BLaER1 treated with 17β-estradiol and CSF1 and Interleukin-3, amounts not matched to agents 10 nM and 100 nM (cell line): ENCODE measurements around the gene FNIP2.
A peak's percentile ranks its signal among the peaks of the same experiment; 100 is the strongest.

ENCODE experiments used
- H3K27ac ChIP-seq, 11 experiments: shearing (Covaris generic); formaldehyde crosslinking; 2 replicates each; pipeline ENCODE4 v1.8.1; 2022
- H3K27me3 ChIP-seq, 11 experiments: shearing (Covaris generic); formaldehyde crosslinking; 2 replicates each; pipeline ENCODE4 v1.8.1; 2022
- H3K36me3 ChIP-seq, 11 experiments: shearing (Covaris generic); formaldehyde crosslinking; 2 replicates each; pipeline ENCODE4 v1.8.1; 2022
- H3K4me1 ChIP-seq, 10 experiments: shearing (Covaris generic); formaldehyde crosslinking; 2 replicates each; pipeline ENCODE4 v1.8.1; 2022
- H3K4me2 ChIP-seq, 11 experiments: shearing (Covaris generic); formaldehyde crosslinking; 2 replicates each; pipeline ENCODE4 v1.8.1; 2022
- H3K4me3 ChIP-seq, 10 experiments: shearing (Covaris generic); formaldehyde crosslinking; 2 replicates each; pipeline ENCODE4 v1.8.1; 2022
- H3K9ac ChIP-seq, 11 experiments: shearing (Covaris generic); formaldehyde crosslinking; 2 replicates each; pipeline ENCODE4 v1.8.1; 2022
- H3K9me3 ChIP-seq, 11 experiments: shearing (Covaris generic); formaldehyde crosslinking; replicated peaks in 1 of 11; 2 replicates each; pipeline ENCODE4 v1.8.1; 2022
- H4K20me1 ChIP-seq, 11 experiments: shearing (Covaris generic); formaldehyde crosslinking; 2 replicates each; pipeline ENCODE4 v1.8.1; 2022
- Cebpa-rat ChIP-seq, 11 experiments: shearing (Covaris generic); IDR thresholded peaks; 2 replicates each; pipeline ENCODE4 v1.8.1; 2022

FNIP2 gene

GRCh38 chr4:158811216-158811540, 42.4 kb downstream of the FNIP2 start:
- H3K4me2 ChIP-seq, result peak overlapping the region; percentile 49 to 96 (median 71)
- H3K4me1 ChIP-seq, result peaks cover 33 to 99% (median 35%) of the 10 kb centered on the region in 10 experiments
- peak overlapping the region in 3 of 10 experiments; percentile 1 to 54 (median 41); a peak in 4 of 20 replicates for H3K4me3 ChIP-seq
- H3K27me3 ChIP-seq, result no peaks in the 10 kb centered on the region
- peaks cover 0 to 11% (median 0%) of the 10 kb centered on the region in 11 experiments; a peak in 2 of 22 replicates for H3K36me3 ChIP-seq
- no peak for TF ChIP-seq Cebpa-rat (IDR thresholded peaks at IDR 0.05)
- peaks cover 0 to 11% (median 6%) of the 10 kb centered on the region in 11 experiments; a peak in 6 of 22 replicates for H3K9me3 ChIP-seq
- peak overlapping the region in 7 of 11 experiments; percentile 32 to 91 (median 67); a peak in 14 of 22 replicates for H3K9ac ChIP-seq
- H3K27ac ChIP-seq, result peak overlapping the region; percentile 48 to 96 (median 77)
- peaks cover 0 to 18% (median 0%) of the 10 kb centered on the region in 11 experiments; a peak in 1 of 22 replicates for H4K20me1 ChIP-seq

- H4K20me1 ChIP-seq, result peaks cover 0 to 18% (median 0%) of the 10 kb centered on the region in 11 experiments; a peak in 1 of 22 replicates
- TF ChIP-seq Cebpa-rat (IDR thresholded peaks at IDR 0.05), result no peak
- peak overlapping the region in 9 of 11 experiments; percentile 1 to 91 (median 60); a peak in 15 of 22 replicates for H3K9ac ChIP-seq
- peaks cover 0 to 9% (median 0%) of the 10 kb centered on the region in 11 experiments; a peak in 2 of 22 replicates for H3K36me3 ChIP-seq
- H3K27ac ChIP-seq, result peak overlapping the region; percentile 48 to 96 (median 77)
- H3K4me3 ChIP-seq, result peak overlapping the region in 3 of 10 experiments; percentile 1 to 54 (median 41); a peak in 1 of 20 replicates
- peaks cover 33 to 99% (median 36%) of the 10 kb centered on the region in 10 experiments for H3K4me1 ChIP-seq
- no peaks in the 10 kb centered on the region for H3K27me3 ChIP-seq
- peaks cover 0 to 11% (median 6%) of the 10 kb centered on the region in 11 experiments; a peak in 6 of 22 replicates for H3K9me3 ChIP-seq
- peak overlapping the region; percentile 49 to 96 (median 71) for H3K4me2 ChIP-seq
These were observed 42.9 kb downstream of the FNIP2 start for GRCh38 chr4:158811704-158812103.

GRCh38 chr4:158812133-158812532, 43.3 kb downstream of the FNIP2 start:
- H3K27me3 ChIP-seq, result no peaks in the 10 kb centered on the region
- peak overlapping the region in 1 of 10 experiments; percentile 54; a peak in 1 of 20 replicates for H3K4me3 ChIP-seq
- H3K27ac ChIP-seq, result peak overlapping the region; percentile 48 to 96 (median 77); a peak in 20 of 22 replicates
- peak overlapping the region in 8 of 11 experiments; percentile 1 to 91 (median 64); a peak in 13 of 22 replicates for H3K9ac ChIP-seq
- peaks cover 0 to 9% (median 0%) of the 10 kb centered on the region in 11 experiments; a peak in 1 of 22 replicates for H3K36me3 ChIP-seq
- TF ChIP-seq Cebpa-rat (IDR thresholded peaks at IDR 0.05), result no peak
- peaks cover 0 to 18% (median 0%) of the 10 kb centered on the region in 11 experiments; a peak in 1 of 22 replicates for H4K20me1 ChIP-seq
- H3K4me1 ChIP-seq, result peaks cover 33 to 99% (median 40%) of the 10 kb centered on the region in 10 experiments
- peaks cover 0 to 11% (median 6%) of the 10 kb centered on the region in 11 experiments; a peak in 6 of 22 replicates for H3K9me3 ChIP-seq
- peak overlapping the region; percentile 49 to 96 (median 71) for H3K4me2 ChIP-seq

GRCh38 chr4:158812543-158812942, 43.7 kb downstream of the FNIP2 start:
- H3K9me3 ChIP-seq, result peaks cover 0 to 11% (median 6%) of the 10 kb centered on the region in 11 experiments; a peak in 6 of 22 replicates
- no peak for TF ChIP-seq Cebpa-rat (IDR thresholded peaks at IDR 0.05)
- peak overlapping the region in 5 of 11 experiments; percentile 76 to 96 (median 95); a peak in 9 of 22 replicates for H3K27ac ChIP-seq
- peak overlapping the region in 5 of 11 experiments; percentile 71 to 96 (median 86); a peak in 8 of 22 replicates for H3K4me2 ChIP-seq
- peaks cover 0 to 9% (median 0%) of the 10 kb centered on the region in 11 experiments; a peak in 1 of 22 replicates for H3K36me3 ChIP-seq
- no peak overlapping the region for H3K4me3 ChIP-seq
- no peaks in the 10 kb centered on the region for H3K27me3 ChIP-seq
- H3K4me1 ChIP-seq, result peaks cover 36 to 99% (median 44%) of the 10 kb centered on the region in 10 experiments
- H4K20me1 ChIP-seq, result peaks cover 0 to 18% (median 0%) of the 10 kb centered on the region in 11 experiments; a peak in 1 of 22 replicates
- H3K9ac ChIP-seq, result peak overlapping the region in 3 of 11 experiments; percentile 80 to 91 (median 89); a peak in 4 of 22 replicates

GRCh38 chr4:158813113-158813512, 44.3 kb downstream of the FNIP2 start:
- no peak for TF ChIP-seq Cebpa-rat (IDR thresholded peaks at IDR 0.05)
- Histone ChIP-seq H3K36me3 (peaks cover 0 to 9% (median 0%) of the 10 kb centered on the region in 11 experiments; a peak in 1 of 22 replicates), H3K9ac (no peak overlapping the region), H4K20me1 (peaks cover 0 to 22% (median 0%) of the 10 kb centered on the region in 11 experiments; a peak in 1 of 22 replicates), H3K27me3 (no peaks in the 10 kb centered on the region), H3K4me2 (peak overlapping the region in 3 of 11 experiments; percentile 86 to 96 (median 91); a peak in 5 of 22 replicates), H3K9me3 (peaks cover 0 to 11% (median 6%) of the 10 kb centered on the region in 11 experiments; a peak in 6 of 22 replicates), H3K4me3 (no peak overlapping the region), H3K4me1 (peaks cover 41 to 99% (median 49%) of the 10 kb centered on the region in 10 experiments), H3K27ac (peak overlapping the region in 3 of 11 experiments; percentile 95 to 96 (median 96); a peak in 4 of 22 replicates)

GRCh38 chr4:158814207-158814606, 45.4 kb downstream of the FNIP2 start:
- peak overlapping the region in 1 of 11 experiments; percentile 22; a peak in 3 of 22 replicates for H3K27ac ChIP-seq
- H3K9ac ChIP-seq, result peak overlapping the region in 1 of 11 experiments; percentile 23; a peak in 1 of 22 replicates
- H3K4me1 ChIP-seq, result peaks cover 38 to 99% (median 54%) of the 10 kb centered on the region in 10 experiments
- no peaks in the 10 kb centered on the region for H3K27me3 ChIP-seq
- H3K4me2 ChIP-seq, result peak overlapping the region in 3 of 11 experiments; percentile 35 to 96 (median 86); a peak in 6 of 22 replicates
- H3K4me3 ChIP-seq, result no peak overlapping the region
- TF ChIP-seq Cebpa-rat (IDR thresholded peaks at IDR 0.05), result no peak
- peaks cover 0 to 9% (median 0%) of the 10 kb centered on the region in 11 experiments; a peak in 1 of 22 replicates for H3K36me3 ChIP-seq
- H4K20me1 ChIP-seq, result peaks cover 0 to 30% (median 0%) of the 10 kb centered on the region in 11 experiments; a peak in 1 of 22 replicates
- H3K9me3 ChIP-seq, result peaks cover 0 to 11% (median 6%) of the 10 kb centered on the region in 11 experiments; a peak in 6 of 22 replicates

GRCh38 chr4:158814636-158815330, 46.0 kb downstream of the FNIP2 start:
- Histone ChIP-seq H3K9me3 (peaks cover 0 to 11% (median 6%) of the 10 kb centered on the region in 11 experiments; a peak in 6 of 22 replicates), H3K36me3 (peaks cover 0 to 9% (median 0%) of the 10 kb centered on the region in 11 experiments; a peak in 1 of 22 replicates), H3K4me3 (no peak overlapping the region), H3K27ac (peak overlapping the region in 2 of 11 experiments; percentile 22 to 23; a peak in 2 of 22 replicates), H3K27me3 (no peaks in the 10 kb centered on the region), H4K20me1 (peaks cover 0 to 30% (median 0%) of the 10 kb centered on the region in 11 experiments; a peak in 1 of 22 replicates), H3K9ac (peak overlapping the region in 1 of 11 experiments; percentile 23; a peak in 1 of 22 replicates), H3K4me2 (peak overlapping the region in 2 of 11 experiments; percentile 86 to 96; a peak in 4 of 22 replicates), H3K4me1 (peaks cover 32 to 100% (median 49%) of the 10 kb centered on the region in 10 experiments)
- TF ChIP-seq Cebpa-rat (IDR thresholded peaks at IDR 0.05), result no peak

- Histone ChIP-seq H3K9me3 (peaks cover 0 to 11% (median 6%) of the 10 kb centered on the region in 11 experiments; a peak in 6 of 22 replicates), H3K4me2 (peak overlapping the region in 8 of 11 experiments; percentile 0 to 96 (median 51); a peak in 16 of 22 replicates), H3K9ac (peak overlapping the region in 2 of 11 experiments; percentile 80 to 81; a peak in 5 of 22 replicates), H3K27ac (peak overlapping the region in 5 of 11 experiments; percentile 64 to 94 (median 87); a peak in 8 of 22 replicates), H3K4me3 (no peak overlapping the region), H4K20me1 (peaks cover 0 to 29% (median 0%) of the 10 kb centered on the region in 11 experiments; a peak in 1 of 22 replicates), H3K4me1 (peaks cover 10 to 100% (median 28%) of the 10 kb centered on the region in 10 experiments), H3K36me3 (peaks cover 0 to 9% (median 0%) of the 10 kb centered on the region in 11 experiments; a peak in 1 of 22 replicates), H3K27me3 (no peaks in the 10 kb centered on the region)
- TF ChIP-seq Cebpa-rat (IDR thresholded peaks at IDR 0.05), result no peak
These were observed 48.1 kb downstream of the FNIP2 start for GRCh38 chr4:158816955-158817354.
